Measurements from ENCODE around the gene CACNA2D2. TPM values are rescaled to one million over a fixed set of nuclear protein-coding genes. Genes with fewer than 3 reads are reported as not detected.
A peak's percentile ranks its signal among the peaks of the same experiment; 100 is the strongest.

The CACNA2D2 gene
- total RNA-seq, 1 donor from 2014 or later: 1.00 TPM

- DNase-seq (ENCODE audit: low read depth): no peak
- H3K4me1 Mint-ChIP-seq (ENCODE audit: low read depth, unreplicated experiment): peaks cover 7% of the 10 kb centered on the region
- no peak overlapping the region for H3K9ac ChIP-seq (ENCODE audit: low read length)
- H3K79me2 ChIP-seq (ENCODE audit: insufficient read depth, low read length): no peaks in the 10 kb centered on the region
- FAIRE-seq: no peak
- H3K27me3 Mint-ChIP-seq (ENCODE audit: low read depth, unreplicated experiment): peaks cover 13% of the 10 kb centered on the region
- H3K4me3 Mint-ChIP-seq (ENCODE audit: unreplicated experiment): no peak overlapping the region
- H3K4me1 ChIP-seq (ENCODE audit: insufficient read depth, low read length): peaks cover 7% of the 10 kb centered on the region
- TF ChIP-seq EZH2 (IDR thresholded peaks at IDR 0.05; ENCODE audit: insufficient read depth, low read length) (no peak), CTCF (IDR thresholded peaks at IDR 0.05; ENCODE audit: insufficient read depth, low read depth, low read length) (no peak)
- H3K9me3 ChIP-seq (ENCODE audit: insufficient read depth, low read depth, low read length): no peaks in the 10 kb centered on the region
- no peak overlapping the region for H3K27ac Mint-ChIP-seq (ENCODE audit: unreplicated experiment)
- peaks cover 2% of the 10 kb centered on the region for H3K36me3 Mint-ChIP-seq (ENCODE audit: low read depth, unreplicated experiment)
- H3K36me3 ChIP-seq (ENCODE audit: insufficient read depth, low read length): no peaks in the 10 kb centered on the region
- no peak overlapping the region for H3K4me2 ChIP-seq (ENCODE audit: low read length)
- no peak overlapping the region for H2AFZ ChIP-seq (ENCODE audit: low read depth, low read length)
- H3K27ac ChIP-seq (ENCODE audit: low read depth, low read length): no peak overlapping the region
- no peak overlapping the region for H3K4me3 ChIP-seq (ENCODE audit: insufficient read depth, low read depth, low read length)
- H3K27me3 ChIP-seq (ENCODE audit: insufficient read depth, low read length): no peaks in the 10 kb centered on the region
- H4K20me1 ChIP-seq (ENCODE audit: insufficient read depth, low read length): no peaks in the 10 kb centered on the region
- peaks cover 5% of the 10 kb centered on the region for H3K9me3 Mint-ChIP-seq (ENCODE audit: unreplicated experiment)
These were observed 25.4 kb downstream of the CACNA2D2 start for GRCh38 chr3:50478051-50478450.

- Histone ChIP-seq H3K27me3 (ENCODE audit: insufficient read depth, low read length) (no peaks in the 10 kb centered on the region), H3K4me3 (ENCODE audit: insufficient read depth, low read depth, low read length) (no peak overlapping the region), H2AFZ (ENCODE audit: low read depth, low read length) (no peak overlapping the region), H4K20me1 (ENCODE audit: insufficient read depth, low read length) (no peaks in the 10 kb centered on the region), H3K4me1 (ENCODE audit: insufficient read depth, low read length) (peaks cover 7% of the 10 kb centered on the region), H3K27ac (ENCODE audit: low read depth, low read length) (no peak overlapping the region), H3K9ac (ENCODE audit: low read length) (no peak overlapping the region), H3K4me2 (ENCODE audit: low read length) (no peak overlapping the region), H3K9me3 (ENCODE audit: insufficient read depth, low read depth, low read length) (no peaks in the 10 kb centered on the region), H3K79me2 (ENCODE audit: insufficient read depth, low read length) (no peaks in the 10 kb centered on the region), H3K36me3 (ENCODE audit: insufficient read depth, low read length) (no peaks in the 10 kb centered on the region)
- H3K9me3 Mint-ChIP-seq (ENCODE audit: unreplicated experiment): peaks cover 5% of the 10 kb centered on the region
- peaks cover 7% of the 10 kb centered on the region for H3K4me1 Mint-ChIP-seq (ENCODE audit: low read depth, unreplicated experiment)
- DNase-seq (ENCODE audit: low read depth) (no peak), FAIRE-seq (no peak)
- H3K4me3 Mint-ChIP-seq (ENCODE audit: unreplicated experiment): no peak overlapping the region
- TF ChIP-seq CTCF (IDR thresholded peaks at IDR 0.05; ENCODE audit: insufficient read depth, low read depth, low read length) (no peak), EZH2 (IDR thresholded peaks at IDR 0.05; ENCODE audit: insufficient read depth, low read length) (no peak)
- H3K27me3 Mint-ChIP-seq (ENCODE audit: low read depth, unreplicated experiment): peaks cover 17% of the 10 kb centered on the region
- peaks cover 2% of the 10 kb centered on the region for H3K36me3 Mint-ChIP-seq (ENCODE audit: low read depth, unreplicated experiment)
- H3K27ac Mint-ChIP-seq (ENCODE audit: unreplicated experiment): no peak overlapping the region
These were observed 28.1 kb downstream of the CACNA2D2 start for GRCh38 chr3:50475348-50475747.

DNA sequence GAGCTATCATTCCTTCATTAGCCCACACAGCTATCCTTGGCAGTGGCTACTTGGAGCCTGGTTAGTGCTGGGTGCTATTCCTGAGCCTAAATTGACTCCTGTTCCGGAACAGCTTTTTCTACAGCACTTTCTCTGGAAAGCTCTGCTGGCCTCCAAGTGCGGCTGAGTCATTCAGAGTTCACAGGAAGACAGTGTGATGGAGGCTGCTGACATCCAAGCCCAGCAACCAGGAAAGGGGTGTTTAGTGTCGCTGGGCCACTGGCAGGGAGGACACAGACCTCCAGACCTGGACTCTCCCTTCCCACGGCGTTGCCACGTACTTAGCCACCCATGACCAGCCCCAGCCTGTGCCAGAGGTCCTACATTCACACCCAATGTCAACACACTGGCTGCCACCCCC, 28.7 kb downstream of the CACNA2D2 start:
- no peak overlapping the region for H3K9ac ChIP-seq (ENCODE audit: low read length)
- H3K79me2 ChIP-seq (ENCODE audit: insufficient read depth, low read length): no peaks in the 10 kb centered on the region
- H3K9me3 ChIP-seq (ENCODE audit: insufficient read depth, low read depth, low read length): no peaks in the 10 kb centered on the region
- peaks cover 7% of the 10 kb centered on the region for H3K4me1 Mint-ChIP-seq (ENCODE audit: low read depth, unreplicated experiment)
- H3K36me3 ChIP-seq (ENCODE audit: insufficient read depth, low read length): no peaks in the 10 kb centered on the region
- peaks cover 2% of the 10 kb centered on the region for H3K36me3 Mint-ChIP-seq (ENCODE audit: low read depth, unreplicated experiment)
- no peak overlapping the region for H3K27ac ChIP-seq (ENCODE audit: low read depth, low read length)
- no peak overlapping the region for H3K4me3 Mint-ChIP-seq (ENCODE audit: unreplicated experiment)
- H3K4me3 ChIP-seq (ENCODE audit: insufficient read depth, low read depth, low read length): no peak overlapping the region
- no peaks in the 10 kb centered on the region for H4K20me1 ChIP-seq (ENCODE audit: insufficient read depth, low read length)
- peaks cover 7% of the 10 kb centered on the region for H3K4me1 ChIP-seq (ENCODE audit: insufficient read depth, low read length)
- peak overlapping the region; percentile 53 for H2AFZ ChIP-seq (ENCODE audit: low read depth, low read length)
- no peak overlapping the region for H3K27ac Mint-ChIP-seq (ENCODE audit: unreplicated experiment)
- peak; percentile 16 for DNase-seq (ENCODE audit: low read depth)
- no peak for TF ChIP-seq CTCF (IDR thresholded peaks at IDR 0.05; ENCODE audit: insufficient read depth, low read depth, low read length)
- TF ChIP-seq EZH2 (IDR thresholded peaks at IDR 0.05; ENCODE audit: insufficient read depth, low read length): no peak
- FAIRE-seq: no peak
- peaks cover 5% of the 10 kb centered on the region for H3K9me3 Mint-ChIP-seq (ENCODE audit: unreplicated experiment)
- H3K27me3 ChIP-seq (ENCODE audit: insufficient read depth, low read length): no peaks in the 10 kb centered on the region
- no peak overlapping the region for H3K4me2 ChIP-seq (ENCODE audit: low read length)
- peaks cover 18% of the 10 kb centered on the region for H3K27me3 Mint-ChIP-seq (ENCODE audit: low read depth, unreplicated experiment)
